GM12892 (cell line): ENCODE measurements around the gene GGT7.
"Not testable (repeated sequence)": the region's sequence is repeated elsewhere in the genome, so short reads cannot be mapped to it uniquely, and the experiment has no call there.

Source experiments
- POLR2A ChIP-seq: IDR thresholded peaks from 2 replicates; pipeline ENCODE4 v1.6.1; 2011; ENCODE audit warnings: low read depth, low read length, control low read depth
- POLR2AphosphoS5 ChIP-seq: IDR thresholded peaks from 2 replicates; pipeline ENCODE4 v1.6.1; 2011; ENCODE audit warnings: low read depth, low read length, control low read depth
- TAF1 ChIP-seq: IDR thresholded peaks from 2 replicates; pipeline ENCODE4 v1.6.1; 2011; ENCODE audit warnings: low read depth, mild to moderate bottlenecking, control low read depth, low read length, borderline replicate concordance

DNA sequence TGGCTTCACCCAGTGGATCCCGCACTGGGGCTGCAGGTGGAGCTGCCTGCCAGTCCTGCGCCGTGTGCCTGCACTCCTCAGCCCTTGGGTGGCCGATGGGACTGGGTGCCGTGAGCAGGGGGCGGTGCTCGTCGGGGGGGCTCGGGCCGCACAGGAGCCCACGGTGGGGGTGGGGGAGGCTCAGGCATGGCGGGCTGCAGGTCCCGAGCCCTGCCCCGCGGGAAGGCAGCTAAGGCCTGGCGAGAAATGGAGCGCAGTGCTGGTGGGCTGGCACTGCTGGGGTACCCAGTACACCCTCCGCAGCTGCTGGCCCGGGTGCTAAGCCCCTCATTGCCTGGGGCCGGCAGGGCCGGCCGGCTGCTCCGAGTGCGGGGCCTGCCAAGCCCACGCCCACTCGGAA, 26.1 kb upstream of the GGT7 start:
- not testable (repeated sequence) for TF ChIP-seq POLR2AphosphoS5, POLR2A, TAF1
